ENCODE measurements around the gene BANK1. TPM values are rescaled to one million over a fixed set of nuclear protein-coding genes. Genes with fewer than 3 reads are reported as not detected.

The BANK1 gene
- polyA plus RNA-seq, 4 donors = 0.27 to 3.0 (median 1.1) TPM

DNA sequence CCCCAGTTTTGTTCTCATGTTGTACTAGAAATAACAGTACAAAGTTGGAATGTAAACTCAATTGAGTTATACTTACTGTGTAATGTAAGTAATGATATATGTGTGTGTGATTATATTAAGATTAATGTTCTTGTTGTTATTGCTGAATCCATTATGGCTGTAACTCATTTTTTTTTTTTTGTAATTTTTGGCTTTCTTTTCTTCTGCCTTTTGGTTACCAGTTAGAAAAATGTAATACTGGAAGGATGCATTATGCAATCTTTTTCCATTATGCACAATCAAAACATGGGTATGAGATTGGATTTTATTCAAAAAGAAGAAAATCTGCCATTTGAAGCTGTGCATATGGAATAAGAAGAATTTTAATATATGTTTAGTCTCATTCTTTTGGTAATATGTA, 34.0 kb downstream of the BANK1 start:
- H3K9me3 ChIP-seq (ENCODE audit: control insufficient read depth in 2 of 2, insufficient read depth in 1 of 2, low read depth in 1 of 2, low read length in 1 of 2) = no peaks in the 10 kb centered on the region
- H3K27ac ChIP-seq (ENCODE audit: low read depth in 1 of 3, low read length in 2 of 3) = no peak overlapping the region
- DNase-seq (no peak), FAIRE-seq (peak; percentile 15)
- H3K27me3 ChIP-seq (ENCODE audit: control insufficient read depth in 3 of 3, insufficient read depth in 3 of 3, low read length in 3 of 3) = no peaks in the 10 kb centered on the region
- no peaks in the 10 kb centered on the region for H3K4me1 ChIP-seq (ENCODE audit: control insufficient read depth in 3 of 3, insufficient read depth in 2 of 3, low read depth in 1 of 3, low read length in 2 of 3)
- H3K4me3 ChIP-seq (ENCODE audit: low read depth in 1 of 3, low read length in 3 of 3) = no peak overlapping the region
- no peaks in the 10 kb centered on the region for H3K36me3 ChIP-seq (ENCODE audit: control insufficient read depth in 3 of 3, insufficient read depth in 2 of 3, low read depth in 1 of 3, low read length in 3 of 3)

DNA sequence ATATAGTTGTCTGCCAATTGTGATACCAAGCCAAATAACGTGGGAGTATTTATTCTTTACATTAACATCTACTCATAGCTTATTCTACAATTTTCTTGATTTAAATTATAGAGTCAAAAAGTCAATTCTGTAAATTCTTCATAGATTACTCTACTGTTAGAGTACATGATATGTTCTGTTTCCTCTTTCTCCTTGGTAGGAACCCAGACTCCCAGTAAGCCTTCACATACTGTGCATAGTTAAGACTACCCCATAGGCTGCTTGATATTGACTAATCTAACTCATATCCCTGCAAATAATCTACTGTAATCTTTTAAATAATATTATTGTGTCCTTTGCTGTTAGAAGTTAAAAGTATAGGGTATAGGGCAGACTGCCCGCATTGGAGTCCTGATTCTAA, 35.4 kb downstream of the BANK1 start:
- H3K4me3 ChIP-seq (ENCODE audit: low read depth in 1 of 3, low read length in 3 of 3) = no peak overlapping the region
- FAIRE-seq (no peak), DNase-seq (no peak)
- H3K9me3 ChIP-seq (ENCODE audit: control insufficient read depth in 2 of 2, insufficient read depth in 1 of 2, low read depth in 1 of 2, low read length in 1 of 2) = no peaks in the 10 kb centered on the region
- H3K27me3 ChIP-seq (ENCODE audit: control insufficient read depth in 3 of 3, insufficient read depth in 3 of 3, low read length in 3 of 3) = no peaks in the 10 kb centered on the region
- 83 to 95% (median 91%) methylated on average over 2 of the region's 2 CpGs for WGBS, 3 donors
- no peaks in the 10 kb centered on the region for H3K4me1 ChIP-seq (ENCODE audit: control insufficient read depth in 3 of 3, insufficient read depth in 2 of 3, low read depth in 1 of 3, low read length in 2 of 3)
- no peaks in the 10 kb centered on the region for H3K36me3 ChIP-seq (ENCODE audit: control insufficient read depth in 3 of 3, insufficient read depth in 2 of 3, low read depth in 1 of 3, low read length in 3 of 3)
- H3K27ac ChIP-seq (ENCODE audit: low read depth in 1 of 3, low read length in 2 of 3) = no peak overlapping the region

DNA sequence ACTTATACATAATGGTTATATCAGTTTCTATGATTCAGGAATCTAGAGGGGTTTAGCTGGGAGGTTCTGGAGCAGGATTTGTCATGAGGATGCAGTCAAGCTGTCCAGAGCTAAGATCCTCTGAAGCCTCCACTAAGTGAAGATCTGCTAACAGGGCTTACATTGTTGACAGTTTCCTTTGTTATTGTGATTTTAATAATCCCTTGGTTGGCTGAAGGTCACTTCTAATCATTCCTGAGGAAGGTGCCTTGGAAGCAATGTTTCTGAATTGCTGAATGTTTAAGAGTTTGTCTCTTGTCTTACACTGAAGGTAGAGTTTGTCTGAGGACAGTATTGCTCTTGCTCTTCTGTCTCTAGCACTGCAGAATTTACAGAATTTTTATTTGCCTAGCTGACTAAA, 41.3 kb downstream of the BANK1 start:
- no peak for DNase-seq
- no peak overlapping the region for H3K27ac ChIP-seq (ENCODE audit: low read depth in 1 of 3, low read length in 2 of 3)
- no peak for FAIRE-seq
- H3K4me1 ChIP-seq (ENCODE audit: control insufficient read depth in 3 of 3, insufficient read depth in 2 of 3, low read depth in 1 of 3, low read length in 2 of 3) = no peaks in the 10 kb centered on the region
- H3K9me3 ChIP-seq (ENCODE audit: control insufficient read depth in 2 of 2, insufficient read depth in 1 of 2, low read depth in 1 of 2, low read length in 1 of 2) = no peaks in the 10 kb centered on the region
- no peaks in the 10 kb centered on the region for H3K36me3 ChIP-seq (ENCODE audit: control insufficient read depth in 3 of 3, insufficient read depth in 2 of 3, low read depth in 1 of 3, low read length in 3 of 3)
- no peak overlapping the region for H3K4me3 ChIP-seq (ENCODE audit: low read depth in 1 of 3, low read length in 3 of 3)
- no peaks in the 10 kb centered on the region for H3K27me3 ChIP-seq (ENCODE audit: control insufficient read depth in 3 of 3, insufficient read depth in 3 of 3, low read length in 3 of 3)

DNA sequence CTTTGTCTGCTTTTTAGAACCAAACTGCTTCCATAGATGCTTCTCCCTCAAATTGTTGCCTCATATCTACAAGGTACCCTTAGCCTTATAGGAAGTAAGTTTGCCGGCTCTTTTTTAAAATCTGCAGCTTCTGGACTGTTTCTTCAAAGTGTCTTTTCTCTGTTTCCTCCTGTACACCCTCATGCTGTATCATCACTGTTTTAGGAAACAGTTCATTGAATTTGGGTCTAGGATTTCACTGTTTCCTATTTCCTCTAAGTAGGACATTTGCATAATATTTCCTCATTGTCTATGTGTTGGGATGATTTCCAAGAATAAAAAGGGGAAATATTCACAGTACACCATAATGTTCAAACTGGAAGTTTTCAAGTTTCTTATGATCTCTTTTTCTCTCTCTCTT, 43.0 kb downstream of the BANK1 start:
- WGBS, 3 donors = 67 to 93% (median 83%) methylated on average over 1 of the region's 1 CpG
- no peaks in the 10 kb centered on the region for H3K36me3 ChIP-seq (ENCODE audit: control insufficient read depth in 3 of 3, insufficient read depth in 2 of 3, low read depth in 1 of 3, low read length in 3 of 3)
- no peak overlapping the region for H3K27ac ChIP-seq (ENCODE audit: low read depth in 1 of 3, low read length in 2 of 3)
- DNase-seq = no peak
- no peaks in the 10 kb centered on the region for H3K4me1 ChIP-seq (ENCODE audit: control insufficient read depth in 3 of 3, insufficient read depth in 2 of 3, low read depth in 1 of 3, low read length in 2 of 3)
- no peak overlapping the region for H3K4me3 ChIP-seq (ENCODE audit: low read depth in 1 of 3, low read length in 3 of 3)
- peak; percentile 61 for FAIRE-seq
- no peaks in the 10 kb centered on the region for H3K9me3 ChIP-seq (ENCODE audit: control insufficient read depth in 2 of 2, insufficient read depth in 1 of 2, low read depth in 1 of 2, low read length in 1 of 2)
- H3K27me3 ChIP-seq (ENCODE audit: control insufficient read depth in 3 of 3, insufficient read depth in 3 of 3, low read length in 3 of 3) = no peaks in the 10 kb centered on the region

DNA sequence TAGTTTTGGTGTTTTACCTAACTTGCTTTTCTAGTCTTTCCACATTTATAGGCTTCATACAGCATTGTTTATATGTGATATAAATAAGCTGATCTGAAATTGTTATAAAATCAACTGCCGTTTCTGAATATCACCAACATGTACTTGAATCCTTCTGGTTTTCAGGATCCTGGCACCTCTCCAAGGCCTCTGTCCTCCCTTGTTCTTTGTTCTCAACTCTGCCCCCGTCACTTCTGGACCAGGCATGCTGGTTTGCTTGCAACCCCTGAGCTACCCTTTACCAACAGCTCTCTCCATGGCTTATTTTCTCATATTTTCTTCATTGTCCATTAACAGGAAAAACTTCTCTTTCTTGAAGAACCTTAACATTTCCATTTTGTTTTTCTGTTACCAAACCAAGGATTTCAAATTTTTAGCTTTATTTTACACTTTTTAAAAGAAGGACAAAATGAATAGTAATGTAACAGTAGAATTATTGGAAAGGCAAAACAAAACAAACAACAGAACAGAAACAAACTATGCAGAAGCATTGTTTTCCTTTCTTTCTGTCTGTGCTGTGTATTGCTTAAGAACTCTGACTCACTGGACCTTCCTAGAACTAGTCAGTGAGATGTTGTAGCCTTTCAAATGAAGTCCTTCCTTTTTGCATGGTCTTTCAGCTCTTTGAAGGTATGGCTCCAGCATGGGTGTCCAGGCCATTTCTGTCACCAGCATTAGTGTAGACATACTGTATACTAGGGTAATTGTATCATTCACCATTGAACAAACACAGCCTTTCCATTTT, 44.8 kb downstream of the BANK1 start:
- Histone ChIP-seq H3K4me3 (ENCODE audit: low read depth in 1 of 3, low read length in 3 of 3) (no peak overlapping the region), H3K36me3 (ENCODE audit: control insufficient read depth in 3 of 3, insufficient read depth in 2 of 3, low read depth in 1 of 3, low read length in 3 of 3) (no peaks in the 10 kb centered on the region), H3K9me3 (ENCODE audit: control insufficient read depth in 2 of 2, insufficient read depth in 1 of 2, low read depth in 1 of 2, low read length in 1 of 2) (no peaks in the 10 kb centered on the region), H3K4me1 (ENCODE audit: control insufficient read depth in 3 of 3, insufficient read depth in 2 of 3, low read depth in 1 of 3, low read length in 2 of 3) (no peaks in the 10 kb centered on the region), H3K27me3 (ENCODE audit: control insufficient read depth in 3 of 3, insufficient read depth in 3 of 3, low read length in 3 of 3) (no peaks in the 10 kb centered on the region), H3K27ac (ENCODE audit: low read depth in 1 of 3, low read length in 2 of 3) (no peak overlapping the region)
- FAIRE-seq (no peak), DNase-seq (peak in 1 of 2 donors; percentile 7)
- 16 to 31% (median 17%) methylated on average over 2 of the region's 2 CpGs for WGBS, 3 donors

DNA sequence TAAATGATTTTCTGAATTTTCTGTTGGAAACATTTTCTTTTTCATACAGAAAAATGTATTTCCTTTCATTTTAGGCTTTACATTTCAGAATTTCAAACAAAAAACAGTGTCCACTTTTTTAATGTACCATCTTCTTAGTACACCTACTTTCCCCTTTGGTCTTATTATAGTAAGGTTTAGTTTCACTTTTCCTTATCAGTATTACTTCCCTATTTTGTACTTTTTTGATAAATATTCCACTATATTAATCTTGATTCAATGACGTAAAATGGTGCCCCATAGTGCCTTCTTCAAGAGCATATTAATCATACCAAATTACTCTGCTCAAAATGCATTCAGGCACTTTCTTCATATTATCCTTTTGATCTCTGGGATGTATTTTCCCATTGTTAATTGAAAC, 52.5 kb downstream of the BANK1 start:
- H3K27ac ChIP-seq (ENCODE audit: low read depth in 1 of 3, low read length in 2 of 3) = no peak overlapping the region
- no peak for DNase-seq
- no peaks in the 10 kb centered on the region for H3K27me3 ChIP-seq (ENCODE audit: control insufficient read depth in 3 of 3, insufficient read depth in 3 of 3, low read length in 3 of 3)
- H3K4me1 ChIP-seq (ENCODE audit: control insufficient read depth in 3 of 3, insufficient read depth in 2 of 3, low read depth in 1 of 3, low read length in 2 of 3) = no peaks in the 10 kb centered on the region
- H3K4me3 ChIP-seq (ENCODE audit: low read depth in 1 of 3, low read length in 3 of 3) = no peak overlapping the region
- H3K9me3 ChIP-seq (ENCODE audit: control insufficient read depth in 2 of 2, insufficient read depth in 1 of 2, low read depth in 1 of 2, low read length in 1 of 2) = no peaks in the 10 kb centered on the region
- WGBS, 3 donors = 65 to 72% (median 66%) methylated on average over 1 of the region's 1 CpG
- H3K36me3 ChIP-seq (ENCODE audit: control insufficient read depth in 3 of 3, insufficient read depth in 2 of 3, low read depth in 1 of 3, low read length in 3 of 3) = no peaks in the 10 kb centered on the region
- FAIRE-seq = no peak

DNA sequence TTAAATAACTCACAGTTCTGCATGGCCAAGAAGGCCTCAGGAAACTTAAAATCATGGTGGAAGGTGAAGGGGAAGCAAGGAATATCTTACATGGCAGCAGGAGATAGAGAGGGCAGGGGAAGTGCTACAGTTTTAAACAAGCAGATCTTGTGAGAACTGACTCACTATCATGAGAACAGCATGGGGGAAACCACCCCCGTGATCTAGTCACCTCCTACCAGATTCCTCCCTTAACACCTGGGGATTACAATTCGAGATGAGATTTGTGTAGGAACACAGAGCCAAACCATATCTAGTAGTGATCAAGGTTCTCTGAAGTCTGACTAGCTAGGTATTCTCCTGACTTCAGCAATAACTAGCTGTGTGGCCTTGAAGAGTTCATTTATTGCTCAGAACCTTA, 56.0 kb downstream of the BANK1 start:
- no peak overlapping the region for H3K27ac ChIP-seq (ENCODE audit: low read depth in 1 of 3, low read length in 2 of 3)
- no peaks in the 10 kb centered on the region for H3K36me3 ChIP-seq (ENCODE audit: control insufficient read depth in 3 of 3, insufficient read depth in 2 of 3, low read depth in 1 of 3, low read length in 3 of 3)
- no peaks in the 10 kb centered on the region for H3K4me1 ChIP-seq (ENCODE audit: control insufficient read depth in 3 of 3, insufficient read depth in 2 of 3, low read depth in 1 of 3, low read length in 2 of 3)
- no peak overlapping the region for H3K4me3 ChIP-seq (ENCODE audit: low read depth in 1 of 3, low read length in 3 of 3)
- FAIRE-seq (no peak), DNase-seq (no peak)
- no peaks in the 10 kb centered on the region for H3K27me3 ChIP-seq (ENCODE audit: control insufficient read depth in 3 of 3, insufficient read depth in 3 of 3, low read length in 3 of 3)
- WGBS, 3 donors = 52 to 73% (median 67%) methylated on average over 2 of the region's 2 CpGs
- no peaks in the 10 kb centered on the region for H3K9me3 ChIP-seq (ENCODE audit: control insufficient read depth in 2 of 2, insufficient read depth in 1 of 2, low read depth in 1 of 2, low read length in 1 of 2)

DNA sequence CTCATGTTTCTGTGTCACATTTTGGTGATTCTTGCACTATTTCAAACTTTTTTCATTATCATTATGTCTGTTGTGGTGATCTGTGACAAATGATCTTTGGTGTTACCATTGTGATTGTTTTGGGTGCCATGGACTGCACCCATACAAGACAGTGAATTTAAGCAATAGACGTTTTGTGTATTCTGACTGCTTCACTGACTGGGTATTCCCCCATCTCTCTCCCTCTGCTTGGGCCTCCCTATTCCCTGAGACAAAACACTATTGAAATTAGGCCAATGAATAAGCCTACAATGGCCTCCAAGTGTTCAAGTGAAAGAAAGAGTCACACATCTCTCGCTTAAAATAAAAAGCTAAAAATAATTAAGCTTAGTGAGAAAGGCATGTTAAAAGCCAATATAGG, 60.2 kb downstream of the BANK1 start:
- FAIRE-seq = no peak
- Histone ChIP-seq H3K36me3 (ENCODE audit: control insufficient read depth in 3 of 3, insufficient read depth in 2 of 3, low read depth in 1 of 3, low read length in 3 of 3) (no peaks in the 10 kb centered on the region), H3K27me3 (ENCODE audit: control insufficient read depth in 3 of 3, insufficient read depth in 3 of 3, low read length in 3 of 3) (no peaks in the 10 kb centered on the region), H3K27ac (ENCODE audit: low read depth in 1 of 3, low read length in 2 of 3) (no peak overlapping the region), H3K4me3 (ENCODE audit: low read depth in 1 of 3, low read length in 3 of 3) (no peak overlapping the region), H3K4me1 (ENCODE audit: control insufficient read depth in 3 of 3, insufficient read depth in 2 of 3, low read depth in 1 of 3, low read length in 2 of 3) (no peaks in the 10 kb centered on the region), H3K9me3 (ENCODE audit: control insufficient read depth in 2 of 2, insufficient read depth in 1 of 2, low read depth in 1 of 2, low read length in 1 of 2) (no peaks in the 10 kb centered on the region)
- no peak for DNase-seq
- 53 to 83% (median 56%) methylated on average over 2 of the region's 2 CpGs for WGBS, 3 donors

DNA sequence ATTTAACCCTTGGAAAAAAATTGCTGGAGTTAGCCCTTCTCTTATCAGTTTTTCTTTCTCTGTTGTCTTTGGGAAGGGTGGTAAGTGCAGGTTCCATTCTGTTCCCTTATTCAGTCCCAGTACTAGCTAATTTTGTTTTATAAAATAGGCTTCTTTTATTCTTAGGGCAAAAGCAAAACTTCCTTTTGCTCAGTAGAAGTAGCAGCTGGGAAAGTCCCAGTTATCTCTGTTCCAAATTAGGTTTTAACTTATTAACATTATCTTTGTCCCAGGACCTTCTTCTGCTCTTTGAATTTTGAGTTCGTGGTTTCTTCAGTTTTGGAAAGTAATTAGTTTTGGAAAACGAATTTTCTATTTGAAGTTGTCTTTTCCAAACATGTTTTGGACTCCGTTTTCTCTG, 61.1 kb downstream of the BANK1 start:
- Histone ChIP-seq H3K4me1 (ENCODE audit: control insufficient read depth in 3 of 3, insufficient read depth in 2 of 3, low read depth in 1 of 3, low read length in 2 of 3) (no peaks in the 10 kb centered on the region), H3K4me3 (ENCODE audit: low read depth in 1 of 3, low read length in 3 of 3) (no peak overlapping the region), H3K27me3 (ENCODE audit: control insufficient read depth in 3 of 3, insufficient read depth in 3 of 3, low read length in 3 of 3) (no peaks in the 10 kb centered on the region), H3K27ac (ENCODE audit: low read depth in 1 of 3, low read length in 2 of 3) (no peak overlapping the region), H3K9me3 (ENCODE audit: control insufficient read depth in 2 of 2, insufficient read depth in 1 of 2, low read depth in 1 of 2, low read length in 1 of 2) (no peaks in the 10 kb centered on the region), H3K36me3 (ENCODE audit: control insufficient read depth in 3 of 3, insufficient read depth in 2 of 3, low read depth in 1 of 3, low read length in 3 of 3) (no peaks in the 10 kb centered on the region)
- FAIRE-seq = no peak
- WGBS, 3 donors = 41 to 57% (median 42%) methylated on average over 3 of the region's 3 CpGs
- DNase-seq = no peak
